LoVo (cell line): ENCODE measurements around the gene DNAH17.

Source experiments
- DNase-seq: peaks from one replicate; pipeline ENCODE4 v3.0.0-alpha.2; 2016; ENCODE audit warnings: low spot score

The DNAH17 gene

DNA sequence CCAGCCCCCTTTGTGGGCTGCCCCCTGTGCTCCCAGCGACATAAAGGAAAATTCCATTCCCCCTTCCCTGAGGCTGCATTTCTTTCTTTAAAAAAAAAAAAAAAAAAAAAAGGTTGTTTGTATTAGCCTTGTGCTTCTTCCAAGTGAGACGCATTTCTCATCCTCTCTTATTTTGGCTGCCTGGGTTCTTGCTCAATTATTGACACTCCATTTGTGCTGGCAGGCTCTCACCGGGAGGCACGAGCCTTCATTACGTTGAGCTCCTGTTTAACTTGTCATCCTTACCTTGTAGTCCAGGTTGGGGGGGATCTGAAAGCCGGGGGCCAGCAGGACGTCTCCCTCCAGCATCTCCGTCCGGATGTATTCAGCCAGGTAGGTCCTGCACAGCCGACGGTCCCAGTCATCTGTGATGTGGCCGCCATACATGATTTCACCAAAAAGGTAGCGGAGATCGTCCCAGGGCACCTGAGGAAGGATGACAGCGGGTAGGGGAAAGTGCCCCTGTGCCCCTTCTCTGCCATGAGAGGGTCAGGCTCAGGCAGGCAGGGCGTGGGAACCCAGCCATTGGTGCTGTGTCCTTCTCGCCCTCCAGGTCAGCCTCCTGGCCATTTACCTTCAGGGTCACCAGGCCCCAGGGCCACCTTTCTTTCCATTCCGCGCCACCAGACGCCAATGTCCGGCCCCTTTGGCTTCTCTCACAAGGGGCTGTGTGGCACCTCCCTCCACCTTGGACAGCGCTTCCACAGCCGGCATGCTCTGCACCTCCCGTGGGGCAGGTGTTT, 148.2 kb downstream of the DNAH17 start:
- DNase-seq, result no peak

DNA sequence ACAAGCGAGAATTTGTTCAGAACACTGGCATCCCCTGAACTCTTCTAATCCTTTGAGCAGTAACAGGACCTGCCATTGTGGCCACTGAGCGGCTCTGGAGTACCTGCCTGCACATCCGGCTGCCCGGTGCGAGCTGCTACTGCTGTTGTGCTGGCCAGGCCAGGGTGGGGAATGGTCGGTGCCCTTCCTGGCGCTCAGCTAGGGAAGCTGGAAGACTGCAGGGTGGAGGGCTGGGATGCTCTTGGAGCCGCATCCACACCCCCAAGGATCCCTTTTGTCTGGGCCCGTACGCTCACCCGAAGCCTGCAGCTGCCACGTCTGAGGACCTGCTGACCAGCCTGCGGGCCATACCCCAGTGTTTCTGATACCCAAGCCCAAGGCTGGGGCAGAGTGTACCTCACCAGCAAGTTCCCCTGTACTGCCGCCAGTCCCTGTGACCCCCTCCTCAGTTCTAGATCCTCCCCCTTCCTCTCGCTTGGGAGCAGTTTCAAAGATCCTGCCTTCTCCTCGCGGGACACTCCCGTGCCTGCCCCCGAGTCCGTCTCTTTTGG, 149.1 kb downstream of the DNAH17 start:
- no peak for DNase-seq

DNA sequence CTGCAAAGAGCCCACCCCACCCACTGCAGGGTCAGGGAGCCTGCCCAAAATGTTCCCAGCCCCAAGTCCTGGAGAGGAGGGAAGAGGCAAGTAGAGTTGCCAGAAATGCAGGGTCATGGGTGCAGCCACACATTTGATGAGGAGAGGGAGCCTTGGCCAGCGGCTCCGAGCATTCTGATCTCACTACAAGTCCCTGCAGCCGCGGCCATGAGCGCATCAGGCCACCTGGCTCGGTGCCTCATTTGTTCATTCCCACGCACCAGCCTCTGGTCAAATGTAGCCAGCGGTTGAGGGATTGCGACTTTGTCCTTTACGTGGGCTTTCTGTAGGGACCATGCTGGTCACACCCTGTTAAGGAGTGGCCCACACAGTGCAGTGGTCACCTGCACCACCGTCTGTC, 150.1 kb downstream of the DNAH17 start:
- DNase-seq, result no peak

DNA sequence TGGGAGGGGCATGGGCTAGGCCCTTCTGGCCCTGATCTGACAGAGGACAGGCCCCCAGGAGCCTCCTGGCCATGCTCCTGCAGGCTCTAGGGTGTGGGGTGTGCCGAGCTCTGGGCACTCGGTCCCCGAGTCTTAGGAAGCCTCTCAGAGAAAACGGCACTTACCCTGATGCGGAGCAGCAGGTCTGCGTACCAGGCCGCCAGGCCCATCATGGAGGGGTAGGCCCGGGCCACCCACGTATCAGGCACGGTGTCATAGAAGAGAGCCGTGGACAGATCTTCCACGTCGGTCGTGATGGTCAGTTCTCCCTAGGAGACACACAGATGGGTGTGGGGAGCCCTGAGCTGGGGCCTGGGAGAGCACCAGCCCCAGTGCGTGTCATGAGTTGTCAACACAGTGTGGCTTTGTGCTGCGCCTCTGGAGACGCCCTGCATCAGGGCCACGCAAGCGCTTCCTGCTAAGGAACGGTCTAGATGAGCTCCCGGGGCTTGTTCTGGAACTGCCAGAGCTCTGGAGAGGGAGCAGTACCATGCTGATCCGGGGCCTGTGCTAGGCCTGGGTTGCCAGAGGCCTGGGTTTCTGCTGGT, 150.8 kb downstream of the DNAH17 start:
- DNase-seq, result no peak

DNA sequence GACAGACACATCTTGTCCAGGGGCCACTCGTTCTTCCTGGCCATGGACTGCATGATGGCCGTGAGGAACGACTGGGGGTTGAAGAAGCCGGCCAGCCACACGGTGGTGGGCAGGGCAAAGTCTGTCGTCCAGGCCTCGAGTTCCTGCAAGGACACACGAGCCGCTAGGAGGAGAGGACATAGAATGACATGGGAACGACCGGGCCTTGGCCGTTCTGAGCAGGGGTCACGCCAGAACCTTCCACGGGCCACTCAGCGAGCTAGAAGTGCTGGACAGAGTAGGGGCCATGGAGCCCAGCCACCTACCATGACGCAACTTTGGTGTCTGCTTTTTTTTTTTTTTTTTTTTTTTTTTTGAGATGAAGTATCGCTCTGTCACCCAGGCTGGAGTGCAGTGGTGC, 151.8 kb downstream of the DNAH17 start:
- DNase-seq, result no peak

DNA sequence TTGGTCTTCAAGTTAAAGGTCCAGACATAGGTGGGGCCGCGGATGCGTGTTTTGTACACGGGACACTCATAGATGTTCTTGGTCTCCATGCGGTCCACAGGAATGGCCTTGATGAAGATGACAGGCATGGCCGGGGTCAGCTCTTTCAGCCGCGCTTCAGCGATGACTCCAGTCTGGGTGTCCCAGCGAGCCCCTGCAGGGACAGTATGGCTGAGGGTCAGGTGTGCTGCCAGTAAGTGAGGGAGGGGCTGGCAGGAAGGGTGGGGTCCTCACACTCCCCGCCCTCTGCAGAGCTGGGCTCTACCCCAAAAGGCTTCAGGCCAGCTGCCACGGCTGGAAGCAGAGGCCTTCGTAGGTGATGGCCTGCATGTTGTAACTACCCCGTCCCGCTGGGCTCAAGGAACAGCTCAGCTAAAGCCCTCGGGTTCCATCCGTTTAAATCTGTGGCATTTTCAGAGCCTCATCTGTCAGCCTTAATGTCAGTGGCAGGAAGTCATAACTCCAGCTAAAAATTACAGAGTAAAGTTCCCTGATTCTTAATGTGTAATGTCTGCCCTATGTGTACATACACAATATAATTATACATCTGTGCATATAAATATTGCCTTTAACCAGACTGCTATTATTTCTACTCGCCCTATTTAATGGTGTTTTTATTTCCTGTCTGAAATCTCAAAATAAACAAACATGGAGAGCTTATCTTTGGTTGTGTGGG, 153.1 kb downstream of the DNAH17 start:
- DNase-seq, result no peak

DNA sequence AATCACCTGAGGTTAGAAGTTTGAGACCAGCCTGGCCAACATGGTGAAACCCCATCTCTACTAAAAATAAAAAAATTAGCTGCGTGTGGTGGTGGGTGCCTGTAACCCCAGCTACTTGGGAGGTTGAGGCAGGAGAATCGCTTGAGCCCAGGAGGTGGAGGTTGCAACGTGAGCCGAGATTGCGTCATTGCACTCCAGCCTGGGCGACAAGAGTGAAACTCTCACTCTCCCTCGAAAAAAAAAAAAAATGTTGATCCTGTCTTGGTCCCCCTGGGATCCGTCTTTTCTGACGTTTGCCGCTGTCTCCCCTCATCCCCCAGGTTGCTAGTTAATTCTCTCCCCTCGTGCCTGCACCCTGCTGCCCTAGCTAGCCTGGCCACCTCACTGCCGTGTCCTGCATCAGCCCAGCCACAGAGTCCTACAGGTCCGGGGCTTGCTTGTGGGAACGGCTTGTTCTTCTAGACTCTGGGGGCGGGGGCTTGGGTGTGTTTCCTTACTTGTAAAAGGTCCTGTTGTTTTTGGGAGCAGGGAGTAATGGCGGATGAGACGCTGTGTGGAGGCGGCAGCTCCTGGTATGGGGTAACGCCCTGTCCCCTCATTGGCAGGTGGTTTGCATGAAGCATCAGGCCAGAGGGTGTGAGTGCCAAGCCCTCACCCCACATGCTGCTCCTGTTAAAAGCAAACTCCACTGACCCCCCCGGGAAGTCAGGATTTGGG, 154.2 kb downstream of the DNAH17 start:
- no peak for DNase-seq

DNA sequence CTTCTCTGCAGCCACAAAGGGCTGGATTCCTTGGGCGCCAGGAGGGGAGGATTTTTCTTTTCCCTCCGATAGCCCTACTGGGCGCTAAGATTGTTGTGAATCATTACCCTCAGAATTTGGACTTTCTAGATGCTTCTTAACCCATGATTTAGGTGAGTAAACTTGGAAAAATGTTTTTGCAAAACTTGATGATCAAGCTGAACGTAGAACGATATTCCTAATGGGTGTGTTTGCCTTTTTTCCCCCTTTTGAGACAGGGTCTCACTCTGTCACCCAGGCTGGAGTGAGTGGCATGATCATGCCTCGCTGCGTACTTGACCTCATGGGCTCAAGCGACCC, 155.0 kb downstream of the DNAH17 start:
- DNase-seq, result no peak

DNA sequence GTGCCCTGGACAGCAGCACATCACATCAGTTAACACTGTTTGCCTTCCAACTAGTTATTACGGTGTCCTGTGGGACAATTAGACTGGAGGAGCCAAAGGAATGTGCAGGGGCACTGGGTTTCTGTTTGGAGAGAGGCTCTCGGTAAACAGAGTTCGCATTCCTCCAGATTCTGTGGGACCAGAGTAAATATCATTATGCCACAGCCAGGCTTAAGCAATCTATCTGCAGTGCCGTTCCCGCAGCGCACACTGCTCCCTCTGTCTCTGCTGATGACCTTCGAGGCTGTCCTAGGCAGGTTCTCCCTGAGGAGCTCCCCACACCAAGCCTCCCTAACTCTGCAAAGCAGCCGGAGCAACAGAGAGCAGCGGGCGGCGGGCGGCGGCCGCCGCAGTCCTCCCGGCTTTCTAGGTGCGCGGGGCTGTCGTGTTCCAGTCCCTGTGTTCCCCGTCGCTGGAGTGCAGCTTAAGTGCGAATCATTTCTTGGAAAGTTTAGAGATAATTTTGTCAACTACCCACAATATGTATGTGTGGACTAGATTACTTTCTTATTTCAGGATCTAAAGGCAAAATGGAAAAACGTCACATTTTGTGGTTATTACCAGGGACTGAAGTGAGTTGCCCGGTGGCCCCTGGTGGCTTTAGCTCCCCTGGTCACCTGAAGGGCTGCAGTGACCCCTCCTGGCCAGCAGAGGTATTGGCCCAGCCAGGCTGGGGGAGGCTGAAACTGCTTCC, 155.5 kb downstream of the DNAH17 start:
- peak; percentile 59 for DNase-seq

DNA sequence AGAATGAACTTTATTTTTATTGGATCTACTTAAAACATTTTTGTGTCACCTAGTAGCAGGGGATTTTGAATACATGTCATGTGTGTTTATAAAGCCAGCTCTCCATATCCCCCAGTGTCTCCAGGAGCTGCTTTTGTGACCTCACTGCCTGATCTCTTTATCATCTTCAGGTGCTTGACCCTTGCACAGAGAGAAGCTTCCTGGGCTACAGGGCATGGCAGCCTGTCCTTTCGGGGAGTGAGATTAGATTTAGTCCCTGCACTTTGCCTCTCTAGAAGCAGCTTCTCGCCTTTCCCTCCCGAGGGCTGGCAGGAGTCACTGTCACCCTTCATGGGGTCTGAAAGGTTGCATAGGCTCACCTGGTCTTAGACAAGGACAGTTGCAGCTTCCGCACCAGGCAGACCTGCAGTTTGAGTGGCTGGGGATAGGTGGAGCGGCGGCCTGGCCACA, 156.1 kb downstream of the DNAH17 start:
- no peak for DNase-seq

DNA sequence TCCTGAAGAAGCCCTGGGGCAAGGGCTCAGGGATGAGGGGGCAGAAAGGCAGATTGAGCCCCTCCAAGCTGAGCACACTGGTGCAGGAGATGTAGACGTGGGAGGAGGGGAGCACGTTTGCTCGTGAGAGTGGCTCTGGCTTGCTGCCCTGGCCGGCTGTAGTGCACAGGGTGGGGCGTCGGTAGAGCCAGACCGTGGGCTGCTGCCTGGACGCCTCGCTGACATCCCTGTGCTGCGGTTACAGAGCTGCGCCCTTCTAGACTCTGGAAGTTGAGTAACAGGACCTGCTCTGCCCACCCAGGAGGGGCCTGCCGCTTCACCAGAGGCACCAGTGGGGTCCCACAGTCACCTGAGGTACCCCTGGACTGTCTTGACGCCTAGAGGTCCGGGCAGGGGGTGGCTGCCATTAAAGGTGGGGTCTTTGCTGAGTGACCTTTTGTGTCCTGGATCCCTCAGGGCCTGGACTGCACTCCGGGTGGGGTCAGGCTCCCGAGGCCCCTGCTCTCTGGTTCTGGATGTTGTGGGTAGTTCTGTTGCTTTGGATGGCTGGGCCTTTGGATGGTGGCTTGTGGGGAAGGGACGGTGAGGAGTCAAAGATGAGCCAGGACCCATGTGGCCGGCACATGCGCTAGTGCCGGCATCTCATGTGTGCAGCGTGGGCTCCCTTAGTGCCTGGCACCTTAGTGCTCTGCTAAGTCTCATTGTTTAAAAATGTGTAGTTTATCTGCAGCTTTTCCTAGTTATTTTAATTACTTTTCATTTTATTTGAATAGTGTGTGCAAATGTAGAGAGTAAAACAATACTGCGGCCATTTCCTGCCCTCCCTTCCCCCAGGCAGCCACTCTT, 157.0 kb downstream of the DNAH17 start:
- no peak for DNase-seq

DNA sequence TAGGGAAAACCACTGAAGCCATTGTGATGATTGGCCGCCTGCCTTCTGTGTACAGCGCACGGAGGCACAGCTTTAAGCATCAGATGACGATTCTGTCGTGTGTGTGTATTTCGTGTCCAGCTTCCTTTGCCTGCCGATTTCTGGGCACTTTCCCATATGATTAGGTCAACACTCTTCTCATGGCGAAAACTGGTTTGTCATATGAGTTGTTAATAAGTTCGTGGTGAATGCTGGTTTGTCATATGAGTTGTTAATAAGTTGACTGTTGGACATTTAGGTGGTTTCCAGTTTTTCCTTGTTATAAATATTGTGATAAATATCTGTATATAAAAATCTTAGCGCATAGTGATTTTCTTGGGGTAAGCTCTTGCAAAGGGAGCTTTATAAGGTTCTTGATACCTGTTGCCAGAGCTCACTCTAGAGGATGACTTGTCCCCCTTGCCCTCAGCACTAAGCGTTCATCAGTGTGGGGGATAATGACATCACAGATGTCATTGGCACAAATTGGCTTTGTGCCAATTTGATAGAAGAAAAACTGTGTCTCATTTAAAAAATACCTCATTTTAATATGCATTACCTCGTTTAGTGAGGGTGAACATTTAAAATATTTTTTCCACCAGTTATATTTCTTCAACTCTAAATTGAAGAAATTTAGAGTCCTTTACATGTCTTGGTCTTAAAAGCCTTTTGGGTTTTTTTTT, 158.7 kb downstream of the DNAH17 start:
- DNase-seq, result no peak

DNA sequence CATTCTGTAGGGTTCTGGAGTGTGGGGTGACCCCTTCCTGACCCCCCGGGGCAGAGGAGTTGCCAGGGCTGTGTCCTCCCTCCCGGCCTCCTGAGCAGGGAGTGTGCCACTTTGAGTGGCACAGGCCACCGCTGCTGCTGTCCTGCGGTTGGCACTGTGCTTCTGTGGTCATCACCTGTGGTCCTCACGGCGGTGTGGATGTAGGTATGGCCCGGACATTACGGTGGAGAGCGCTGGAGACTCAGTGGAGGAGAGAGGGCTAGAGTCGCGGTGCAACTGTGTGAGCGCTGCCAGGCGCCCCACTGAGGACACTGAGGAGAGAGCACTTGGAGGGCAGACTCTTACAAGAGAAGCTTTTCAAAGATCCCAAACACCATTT, 159.7 kb downstream of the DNAH17 start:
- no peak for DNase-seq

DNA sequence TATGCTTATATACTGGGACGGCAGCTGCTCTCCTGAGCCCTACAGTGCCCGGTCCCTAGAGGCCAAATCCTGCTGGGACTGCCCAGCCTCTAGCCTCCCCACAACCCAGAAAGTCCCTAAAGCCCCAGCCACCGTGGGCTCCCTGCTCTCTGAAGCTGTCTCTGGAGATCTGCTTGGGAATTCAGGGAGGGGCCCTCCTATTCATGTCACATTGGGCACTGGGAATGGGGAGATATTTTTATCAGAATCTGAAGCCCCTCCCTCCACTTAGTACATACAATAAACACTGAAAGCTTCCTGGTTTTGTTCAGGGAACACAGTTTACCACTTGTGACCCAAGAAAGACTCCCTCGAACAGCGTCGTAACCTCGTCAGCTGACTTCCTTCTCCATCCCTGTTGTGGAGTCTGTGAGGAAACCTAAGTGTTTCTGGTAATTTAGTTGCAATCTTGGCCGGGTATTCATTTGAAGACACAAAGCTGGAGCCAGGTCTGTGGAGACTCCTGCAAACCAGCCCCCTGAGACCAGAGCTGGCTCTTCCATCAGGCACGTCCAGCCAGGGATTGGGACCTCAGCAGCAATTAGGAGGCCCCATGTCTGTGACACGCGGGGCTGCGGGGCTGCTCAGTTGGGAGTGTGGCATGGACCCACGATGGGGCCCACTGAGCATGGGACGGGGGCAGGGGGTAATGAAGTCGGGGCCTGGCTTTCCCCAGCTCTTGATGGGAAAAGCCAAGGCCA, 160.2 kb downstream of the DNAH17 start:
- no peak for DNase-seq

DNA sequence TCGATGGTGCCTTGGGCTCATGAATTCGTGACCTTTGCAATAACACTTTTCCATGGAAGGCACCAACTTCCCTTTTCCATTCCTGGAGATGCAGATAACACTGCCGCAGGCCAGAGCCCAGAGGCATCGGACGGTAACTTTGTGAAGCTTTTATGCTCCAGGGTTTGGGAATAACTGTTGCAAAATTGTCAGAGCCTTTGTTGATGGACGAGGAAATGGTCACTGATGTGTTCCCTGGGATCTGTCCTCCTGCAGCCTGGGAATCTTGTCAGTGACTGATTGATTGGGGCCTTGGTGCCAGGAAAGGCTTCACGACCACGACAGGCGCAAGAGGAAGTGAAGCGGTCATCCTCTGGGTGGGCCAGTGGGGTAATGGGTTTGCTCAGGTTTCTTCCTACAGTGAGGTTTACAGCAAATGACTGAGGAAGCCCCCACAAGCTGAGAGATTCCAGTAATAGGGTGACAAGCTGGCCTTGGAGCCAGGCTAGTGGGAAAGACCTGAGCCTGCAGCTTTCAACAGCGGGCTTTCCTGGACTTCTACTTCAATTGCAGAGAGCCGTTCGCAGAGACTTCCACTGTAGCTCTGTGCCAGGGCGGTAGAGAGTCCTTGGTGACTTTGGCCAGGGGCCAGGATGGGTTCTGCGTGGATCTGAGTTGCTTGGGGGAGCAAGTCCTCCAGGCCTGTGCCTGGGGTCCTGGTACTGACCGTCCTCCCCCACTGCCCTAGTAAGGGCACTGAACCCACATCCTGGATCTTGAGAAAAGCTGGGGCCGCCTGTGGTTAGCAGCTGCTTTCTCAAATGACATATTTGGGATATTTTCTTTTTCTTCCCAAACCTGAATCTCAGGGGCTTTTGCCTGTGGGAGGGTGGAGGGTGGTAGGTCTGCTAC, 161.1 kb downstream of the DNAH17 start:
- no peak for DNase-seq

DNA sequence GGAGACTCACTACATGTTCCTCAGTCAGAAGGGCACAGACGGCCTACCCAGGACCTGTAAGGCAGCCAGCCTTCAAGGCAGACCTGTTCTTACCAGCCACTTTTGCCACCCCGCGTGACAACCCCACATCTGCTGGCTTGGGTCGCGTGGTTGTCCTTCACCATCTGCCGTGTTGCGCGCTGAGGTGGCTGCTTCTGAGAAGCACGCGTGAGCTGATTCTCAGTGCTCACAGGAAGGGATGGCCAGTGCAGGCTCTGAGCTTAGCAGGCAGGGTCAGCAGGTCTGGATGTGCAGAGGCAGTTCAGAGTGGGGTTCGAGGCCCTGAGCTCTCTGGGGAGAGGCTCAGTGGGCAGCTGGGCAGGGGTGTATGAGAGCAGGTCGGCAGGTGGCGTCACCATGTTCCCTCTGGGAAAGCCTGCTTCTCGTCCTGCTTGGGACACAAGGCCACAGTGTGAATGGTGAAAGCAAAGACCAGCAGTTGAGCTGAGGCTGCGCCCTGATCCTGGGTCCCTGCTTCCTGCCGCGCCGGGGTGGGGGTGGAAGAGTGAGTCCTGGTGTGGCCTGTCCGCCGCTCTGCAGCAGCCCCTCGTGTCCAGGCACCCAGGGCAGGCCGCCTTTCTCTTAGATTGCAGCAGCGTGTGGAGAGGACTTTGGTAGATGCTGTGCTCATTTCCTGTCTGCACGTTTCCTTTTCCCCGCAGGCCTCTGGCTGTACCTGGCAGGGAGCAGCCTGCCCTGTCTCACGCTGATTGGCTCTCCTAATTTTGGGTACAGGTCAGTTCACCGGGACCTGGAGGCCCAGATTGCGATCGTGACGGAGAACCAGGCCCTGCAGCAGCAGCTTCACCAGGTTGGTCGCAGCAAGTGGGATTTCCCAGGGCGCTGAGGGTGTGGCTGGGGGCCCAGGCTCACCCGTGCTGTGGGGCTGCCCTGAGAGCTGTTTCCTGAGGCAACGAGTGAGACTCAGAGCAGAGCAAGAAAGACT, 162.7 kb downstream of the DNAH17 start:
- DNase-seq, result no peak

DNA sequence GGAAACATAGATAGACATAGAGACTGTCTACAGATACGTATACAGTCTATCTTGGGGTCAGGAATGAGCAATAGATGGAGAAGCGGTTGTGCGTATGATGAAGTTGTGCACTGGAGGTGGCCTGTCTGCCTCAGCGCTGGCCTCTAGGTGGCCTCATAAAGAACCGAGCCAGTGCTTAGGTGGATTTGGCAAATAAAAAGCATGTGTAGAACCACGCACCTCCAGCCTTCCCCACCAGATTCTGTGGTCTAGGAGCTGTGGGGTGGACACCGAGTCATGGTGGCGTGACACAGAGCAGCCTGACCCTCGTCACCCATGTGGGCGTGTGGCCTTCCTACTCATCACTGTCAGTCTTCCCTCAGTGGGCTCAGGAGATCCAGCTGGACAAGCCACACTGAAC, 164.8 kb downstream of the DNAH17 start:
- DNase-seq, result no peak
